Stomach smooth muscle (tissue), 2 donors: ENCODE results near the gene PSMD4.

Experiments used
- H3K27ac ChIP-seq: one replicate; pipeline ENCODE4 v1.7.0; 2013; ENCODE audit warnings: mild to moderate bottlenecking, low read length, inconsistent platforms
- H3K27me3 ChIP-seq, 2 donors: one replicate each; pipeline ENCODE4 v1.7.0; 2013; ENCODE audit warnings: low read length in 2 of 2; ENCODE audit not compliant: insufficient read depth in 2 of 2, control insufficient read depth in 1 of 2
- H3K36me3 ChIP-seq, 2 donors: one replicate each; pipeline ENCODE4 v1.7.0; 2013; ENCODE audit warnings: low read length in 2 of 2; ENCODE audit not compliant: control insufficient read depth in 2 of 2, insufficient read depth in 2 of 2
- H3K4me1 ChIP-seq: one replicate; pipeline ENCODE4 v1.7.0; 2013; ENCODE audit warnings: low read length; ENCODE audit not compliant: control insufficient read depth, insufficient read depth
- H3K4me3 ChIP-seq, 2 donors: one replicate each; pipeline ENCODE4 v1.7.0; 2013; ENCODE audit warnings: low read length in 2 of 2
- H3K9ac ChIP-seq, 2 donors: one replicate each; pipeline ENCODE4 v1.7.0; 2013; ENCODE audit warnings: low read length in 2 of 2, mild to moderate bottlenecking in 1 of 2
- H3K9me3 ChIP-seq, 2 donors: one replicate each; pipeline ENCODE4 v1.7.0; 2013; ENCODE audit warnings: low read length in 2 of 2; ENCODE audit not compliant: control insufficient read depth in 2 of 2
- donor health status: healthy.
- donor health status: Pancreatic carcinoma.

PSMD4 gene

GRCh38 chr1:151242442-151242841 lies 12.1 kb upstream of the PSMD4 start:
- no peaks in the 10 kb centered on the region for H3K27me3 ChIP-seq
- peak overlapping the region; percentile 24 for H3K27ac ChIP-seq
- no peak overlapping the region for H3K9ac ChIP-seq
- no peaks in the 10 kb centered on the region for H3K4me1 ChIP-seq
- peaks cover 59 to 62% of the 10 kb centered on the region in 2 donors for H3K36me3 ChIP-seq
- no peaks in the 10 kb centered on the region for H3K9me3 ChIP-seq
- peak overlapping the region in 1 of 2 donors; percentile 44 for H3K4me3 ChIP-seq

- Histone ChIP-seq H3K27me3 (no peaks in the 10 kb centered on the region), H3K9ac (no peak overlapping the region), H3K9me3 (no peaks in the 10 kb centered on the region), H3K4me1 (no peaks in the 10 kb centered on the region), H3K36me3 (peaks cover 59 to 62% of the 10 kb centered on the region in 2 donors), H3K4me3 (no peak overlapping the region), H3K27ac (no peak overlapping the region)
Observed at GRCh38 chr1:151243683-151244216, 10.8 kb upstream of the PSMD4 start.

GRCh38 chr1:151246786-151247185 lies 7.7 kb upstream of the PSMD4 start:
- H3K9ac ChIP-seq: no peak overlapping the region
- H3K27ac ChIP-seq: no peak overlapping the region
- H3K36me3 ChIP-seq: peaks cover 49 to 51% of the 10 kb centered on the region in 2 donors
- no peaks in the 10 kb centered on the region for H3K9me3 ChIP-seq
- no peaks in the 10 kb centered on the region for H3K27me3 ChIP-seq
- H3K4me3 ChIP-seq: no peak overlapping the region
- H3K4me1 ChIP-seq: no peaks in the 10 kb centered on the region

GRCh38 chr1:151251656-151252470 lies 2.7 kb upstream of the PSMD4 start:
- no peak overlapping the region for H3K27ac ChIP-seq

GRCh38 chr1:151255381-151255780 lies 847 bp downstream of the PSMD4 start:
- H3K27ac ChIP-seq: no peak overlapping the region

More at GRCh38 chr1:151251656-151252470, 2.7 kb upstream of the PSMD4 start:
- Histone ChIP-seq H3K9ac (no peak overlapping the region), H3K4me3 (no peak overlapping the region), H3K27me3 (no peaks in the 10 kb centered on the region), H3K9me3 (no peaks in the 10 kb centered on the region), H3K36me3 (peaks cover 17 to 20% of the 10 kb centered on the region in 2 donors), H3K4me1 (peaks cover 10% of the 10 kb centered on the region)

GRCh38 chr1:151259351-151259750 lies 4.8 kb downstream of the PSMD4 start:
- peaks cover 9% of the 10 kb centered on the region for H3K4me1 ChIP-seq
- H3K27ac ChIP-seq: no peak overlapping the region
- no peaks in the 10 kb centered on the region for H3K27me3 ChIP-seq
- H3K36me3 ChIP-seq: peaks cover 8% of the 10 kb centered on the region in 2 donors
- no peak overlapping the region for H3K4me3 ChIP-seq
- H3K9me3 ChIP-seq: no peaks in the 10 kb centered on the region
- no peak overlapping the region for H3K9ac ChIP-seq

More at GRCh38 chr1:151255381-151255780, 847 bp downstream of the PSMD4 start:
- H3K36me3 ChIP-seq: no peaks in the 10 kb centered on the region
- H3K27me3 ChIP-seq: no peaks in the 10 kb centered on the region
- H3K9me3 ChIP-seq: no peaks in the 10 kb centered on the region
- H3K4me1 ChIP-seq: peaks cover 10% of the 10 kb centered on the region
- peak overlapping the region; percentile 87 for H3K4me3 ChIP-seq
- peak overlapping the region; percentile 77 to 96 for H3K9ac ChIP-seq

GRCh38 chr1:151265446-151266236 lies 11.1 kb downstream of the PSMD4 start:
- Histone ChIP-seq H3K36me3 (peaks cover 44 to 45% of the 10 kb centered on the region in 2 donors), H3K4me3 (no peak overlapping the region), H3K27me3 (no peaks in the 10 kb centered on the region), H3K9me3 (no peaks in the 10 kb centered on the region), H3K27ac (no peak overlapping the region), H3K4me1 (no peaks in the 10 kb centered on the region), H3K9ac (no peak overlapping the region)

- Histone ChIP-seq H3K4me1 (no peaks in the 10 kb centered on the region), H3K27ac (no peak overlapping the region), H3K36me3 (peaks cover 44 to 45% of the 10 kb centered on the region in 2 donors), H3K27me3 (no peaks in the 10 kb centered on the region), H3K9ac (no peak overlapping the region), H3K9me3 (no peaks in the 10 kb centered on the region), H3K4me3 (no peak overlapping the region)
Observed at GRCh38 chr1:151266315-151266714, 11.8 kb downstream of the PSMD4 start.

GRCh38 chr1:151266821-151267220 lies 12.3 kb downstream of the PSMD4 start:
- Histone ChIP-seq H3K27me3 (no peaks in the 10 kb centered on the region), H3K4me3 (no peak overlapping the region), H3K9me3 (no peaks in the 10 kb centered on the region), H3K9ac (no peak overlapping the region), H3K4me1 (no peaks in the 10 kb centered on the region), H3K27ac (no peak overlapping the region), H3K36me3 (peaks cover 44 to 45% of the 10 kb centered on the region in 2 donors)

GRCh38 chr1:151267760-151268159 lies 13.2 kb downstream of the PSMD4 start:
- H3K36me3 ChIP-seq: peaks cover 40 to 42% of the 10 kb centered on the region in 2 donors
- H3K4me3 ChIP-seq: no peak overlapping the region
- H3K27me3 ChIP-seq: no peaks in the 10 kb centered on the region
- H3K27ac ChIP-seq: no peak overlapping the region
- H3K9me3 ChIP-seq: no peaks in the 10 kb centered on the region
- H3K9ac ChIP-seq: no peak overlapping the region
- H3K4me1 ChIP-seq: no peaks in the 10 kb centered on the region
